ENCODE measurements around the gene KCNG1.

GRCh38 chr20:50980071-50980681 lies 42.7 kb downstream of the KCNG1 start:
- peak in 1 of 2 experiments; percentile 37; a peak in 2 of 4 replicates for TF ChIP-seq EP300 (IDR thresholded peaks at IDR 0.05; ENCODE audit: low read depth in 2 of 2, low read length in 2 of 2)
- TF ChIP-seq EP300 (CRISPR knock-in tag; IDR thresholded peaks at IDR 0.05; ENCODE audit: borderline replicate concordance): no peak
- TF ChIP-seq RAD51 (IDR thresholded peaks at IDR 0.05; ENCODE audit: borderline replicate concordance): no peak
- no peak for TF ChIP-seq TOE1 (CRISPR knock-in tag; IDR thresholded peaks at IDR 0.05)
- no peak for TF ChIP-seq STAT6 (CRISPR knock-in tag; IDR thresholded peaks at IDR 0.05; ENCODE audit: borderline replicate concordance)
- no peak for TF ChIP-seq FUBP1 (CRISPR knock-in tag; IDR thresholded peaks at IDR 0.05; ENCODE audit: borderline replicate concordance)
- no peak for TF ChIP-seq TBL1XR1 (IDR thresholded peaks at IDR 0.05; ENCODE audit: borderline replicate concordance, low read length, partially characterized antibody)
- TF ChIP-seq HNF1B (CRISPR knock-in tag; IDR thresholded peaks at IDR 0.05): no peak
- TF ChIP-seq POLR2A (IDR thresholded peaks at IDR 0.05; ENCODE audit: insufficient read depth in 1 of 2, low read depth in 2 of 2, low read length in 2 of 2): no peak
- no peak for TF ChIP-seq CTCF (CRISPR knock-in tag; IDR thresholded peaks at IDR 0.05)
- TF ChIP-seq ZBTB7A (CRISPR knock-in tag; IDR thresholded peaks at IDR 0.05): 0 out of 2 replicates have a peak, but pooled peaks have one; percentile 42
- no peak for TF ChIP-seq SOX6 (IDR thresholded peaks at IDR 0.05)
- no peak for TF ChIP-seq SOX6 (CRISPR knock-in tag; IDR thresholded peaks at IDR 0.05)
- no peak for TF ChIP-seq NFATC3 (CRISPR knock-in tag; IDR thresholded peaks at IDR 0.05)
- TF ChIP-seq JDP2 (CRISPR knock-in tag; IDR thresholded peaks at IDR 0.05; ENCODE audit: borderline replicate concordance): no peak
